EL (cell line): Measurements from ENCODE around the gene CSNK2A2.
A peak's percentile ranks its signal among the peaks of the same experiment; 100 is the strongest.

Experiments
- DNase-seq: peaks from one replicate; pipeline ENCODE4 v3.0.0-alpha.2; 2016

CSNK2A2 gene

DNA sequence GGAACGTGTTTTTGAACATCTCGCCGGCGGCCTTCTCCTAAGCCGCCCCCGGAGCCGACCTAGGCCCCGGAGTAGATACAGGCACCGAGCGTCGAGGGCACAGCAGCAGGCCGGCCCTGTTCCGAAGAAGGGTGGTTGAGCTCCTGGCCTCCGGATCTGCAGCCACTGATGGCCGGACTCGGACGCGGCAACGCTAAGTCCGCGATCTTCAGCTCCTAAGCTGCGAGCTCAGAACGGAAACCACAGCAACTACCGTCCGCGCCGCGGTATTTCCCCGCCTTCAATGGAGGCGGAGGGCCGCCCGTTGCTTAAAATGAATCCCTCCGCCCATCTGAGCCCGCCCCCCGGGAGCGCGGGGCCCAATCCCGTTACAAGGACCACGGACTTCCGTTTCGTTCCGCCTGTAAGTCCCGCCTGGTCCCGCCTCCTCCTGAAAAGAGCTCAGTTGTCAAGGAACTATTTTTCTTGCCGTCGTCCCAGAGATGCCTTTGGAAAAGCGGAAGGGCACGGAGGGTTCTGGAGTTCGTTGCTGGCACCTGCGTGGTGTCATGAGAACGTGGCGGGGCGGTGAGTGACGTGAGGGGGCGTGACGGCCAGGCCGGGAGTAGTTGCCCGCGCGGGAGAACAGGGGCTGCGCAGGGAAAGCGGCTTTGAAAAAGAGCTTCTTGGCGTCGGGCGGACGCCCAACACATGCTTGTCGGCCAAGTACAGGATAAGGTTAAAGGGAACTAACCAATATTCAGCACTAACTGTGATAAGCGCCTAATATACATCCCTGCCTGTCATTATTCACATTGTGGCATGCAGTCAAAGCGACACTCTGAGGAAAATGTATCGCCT lies 68.6 kb downstream of the CSNK2A2 start, which contains the start of gene CFAP20:
Gene CFAP20 (minus strand): TSS at position 285 of the 840 bp plus-strand sequence. CDS start 266 bp downstream, at position 19.
- DNase-seq = peak; percentile 100

DNA sequence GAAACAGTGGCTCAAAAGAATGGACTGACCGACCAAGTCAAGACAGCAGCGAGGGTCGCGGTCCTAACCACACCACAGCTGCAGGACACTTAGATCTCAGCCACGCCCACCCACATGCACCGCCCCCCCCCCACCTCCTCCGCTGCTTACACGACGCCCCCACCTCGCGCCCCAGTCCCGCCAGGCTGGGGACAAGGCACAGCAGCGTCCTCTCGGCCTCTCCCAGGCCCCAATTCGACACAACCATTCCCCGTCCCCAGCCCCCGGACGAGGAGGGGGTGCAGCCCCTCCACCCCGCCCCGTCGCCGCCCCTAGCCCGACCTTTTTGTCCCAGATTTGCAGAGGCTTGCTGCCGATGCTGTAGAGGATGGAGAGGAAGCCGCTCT lies 69.2 kb downstream of the CSNK2A2 start:
- no peak for DNase-seq

DNA sequence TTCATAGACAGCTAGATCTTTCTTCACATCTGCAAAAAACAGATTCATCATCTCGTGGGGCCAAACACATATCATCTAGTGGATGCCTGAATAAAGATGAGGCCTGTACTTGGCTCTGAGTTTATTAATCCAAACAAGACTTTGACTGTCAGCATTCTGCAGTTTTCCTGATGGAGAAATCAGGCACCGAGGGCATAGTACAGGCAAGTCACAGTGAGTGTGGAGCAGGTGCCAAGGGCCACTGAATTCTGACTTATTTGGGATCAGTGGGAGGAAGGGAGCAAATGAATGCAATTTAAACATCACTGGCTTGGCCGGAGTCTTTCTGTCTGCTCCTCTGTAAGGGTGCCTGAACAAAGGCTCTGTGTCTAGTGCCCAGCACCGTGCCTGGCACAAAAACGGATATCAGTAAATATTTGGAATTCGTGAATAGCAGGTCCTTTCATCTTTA lies 69.7 kb downstream of the CSNK2A2 start:
- DNase-seq = no peak

DNA sequence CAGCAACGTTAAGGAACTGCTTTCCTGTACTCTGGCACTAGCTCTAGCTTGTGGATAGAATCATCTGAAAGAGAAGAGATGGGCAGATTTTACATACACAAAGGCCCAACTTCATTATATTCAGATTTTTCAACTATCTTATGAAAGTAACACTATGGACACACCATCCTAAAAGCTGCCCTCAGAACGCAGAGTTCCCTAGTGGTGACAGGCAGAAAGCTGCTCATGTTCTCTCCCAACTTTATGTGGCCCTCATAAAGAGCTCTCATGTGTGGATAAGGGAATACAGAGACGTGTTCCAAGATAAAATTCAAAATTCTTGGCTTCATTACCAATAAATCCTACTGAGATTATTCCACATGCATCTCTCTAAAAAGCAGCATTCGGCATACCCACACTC lies 70.3 kb downstream of the CSNK2A2 start:
- no peak for DNase-seq

DNA sequence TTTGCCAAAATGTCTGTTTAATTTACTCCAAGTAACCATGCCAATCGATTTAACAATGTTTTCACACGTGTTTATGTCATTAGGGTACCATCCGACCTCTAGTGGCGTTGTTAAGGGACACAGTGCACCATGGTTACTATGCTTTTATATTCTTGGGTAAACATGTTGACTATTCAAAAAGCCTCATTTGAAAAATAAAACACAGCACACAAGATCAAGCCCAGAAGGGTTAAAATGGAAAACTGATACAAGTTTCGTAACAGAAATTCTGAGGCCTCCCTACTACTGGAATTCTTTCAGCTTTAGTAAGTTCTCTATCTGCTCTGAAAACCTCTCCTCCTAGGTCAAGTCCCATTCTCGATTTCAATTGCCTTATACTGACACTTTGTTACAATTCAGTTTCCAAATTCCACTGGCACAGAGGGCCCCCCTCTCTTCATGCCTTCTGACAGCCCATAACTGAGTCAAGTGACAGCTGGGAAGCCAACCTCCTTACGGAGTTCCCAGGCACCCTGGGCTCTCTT lies 70.8 kb downstream of the CSNK2A2 start:
- DNase-seq = no peak

DNA sequence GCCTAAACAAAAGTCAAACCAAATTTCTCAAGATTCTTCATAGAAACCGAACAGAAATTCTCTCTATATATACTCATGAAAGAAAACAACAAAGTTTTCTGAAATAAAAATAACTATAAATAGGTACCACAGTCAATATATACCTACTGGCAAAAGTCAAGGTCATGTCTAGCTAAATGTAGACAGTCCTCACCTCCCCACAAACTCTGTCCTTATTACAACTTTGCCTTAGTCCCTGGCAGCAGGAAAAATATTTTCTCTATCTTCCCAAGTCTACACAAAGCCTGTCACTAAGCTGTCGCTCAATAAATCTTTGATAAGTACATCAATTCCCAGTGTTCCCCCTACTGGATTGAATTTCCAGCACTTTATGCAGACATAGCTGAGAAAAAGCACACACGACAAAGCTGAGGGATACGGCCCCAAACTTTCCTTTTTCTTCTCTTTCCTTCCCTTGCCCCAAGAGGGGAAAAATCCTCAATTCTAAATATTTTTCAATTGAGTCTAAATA lies 71.4 kb downstream of the CSNK2A2 start:
- no peak for DNase-seq

DNA sequence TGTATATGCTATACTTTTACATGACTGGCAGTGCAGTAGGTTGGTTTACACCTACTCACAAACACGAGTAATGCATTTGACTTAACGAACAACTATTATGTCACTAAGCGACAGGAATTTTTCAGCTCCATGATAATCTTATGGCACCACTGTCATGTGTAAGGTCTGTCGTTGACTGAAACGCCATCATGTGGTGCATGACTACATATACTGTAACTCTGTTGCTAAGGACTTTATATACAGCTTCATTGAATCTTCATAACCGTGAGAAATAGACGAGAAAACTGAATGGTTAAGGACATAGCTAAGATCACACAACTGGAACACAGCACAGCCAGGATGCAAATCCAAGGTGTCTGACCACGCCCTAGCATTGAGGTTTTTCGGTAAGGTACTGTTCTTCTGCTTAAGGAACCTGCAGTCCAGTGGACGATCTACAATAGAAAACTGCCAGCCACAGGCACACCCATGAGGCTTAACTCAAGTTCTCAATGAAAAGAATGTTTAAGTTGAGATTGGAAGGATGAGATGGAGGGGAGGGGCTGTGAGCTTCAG lies 72.0 kb downstream of the CSNK2A2 start:
- no peak for DNase-seq

DNA sequence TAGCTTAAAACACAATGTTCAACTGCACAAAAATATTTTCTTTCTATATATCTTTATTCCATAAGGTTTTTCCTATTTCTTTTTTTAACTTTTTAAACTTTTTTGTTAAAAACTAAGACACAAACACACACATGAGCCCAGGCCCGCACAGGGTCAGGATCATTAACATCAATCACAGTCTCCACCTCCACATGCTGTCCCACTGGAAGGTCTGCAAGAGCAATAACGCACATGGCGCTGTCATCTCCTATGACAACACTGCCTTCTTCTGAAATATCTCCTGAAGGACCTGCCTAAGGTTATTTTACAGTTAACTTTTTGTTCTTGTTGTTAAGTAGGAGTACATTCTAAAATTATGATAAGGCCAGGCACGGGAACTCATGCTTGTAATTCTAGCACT lies 72.9 kb downstream of the CSNK2A2 start:
- no peak for DNase-seq

DNA sequence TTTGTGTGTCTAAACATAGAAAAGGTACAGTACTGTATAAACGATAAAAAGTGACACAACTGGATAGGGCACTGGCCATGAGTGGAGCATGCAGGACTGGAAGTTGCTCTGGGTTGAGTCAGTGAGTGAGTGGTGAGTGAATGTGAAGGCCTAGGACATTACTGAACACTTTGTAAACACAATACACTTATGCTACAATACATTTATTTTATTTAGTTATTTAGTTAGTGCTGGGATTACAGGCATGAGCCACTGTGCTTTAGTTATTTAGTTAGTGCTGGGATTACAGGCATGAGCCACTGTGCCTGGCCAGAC lies 73.3 kb downstream of the CSNK2A2 start:
- peak; percentile 47 for DNase-seq

DNA sequence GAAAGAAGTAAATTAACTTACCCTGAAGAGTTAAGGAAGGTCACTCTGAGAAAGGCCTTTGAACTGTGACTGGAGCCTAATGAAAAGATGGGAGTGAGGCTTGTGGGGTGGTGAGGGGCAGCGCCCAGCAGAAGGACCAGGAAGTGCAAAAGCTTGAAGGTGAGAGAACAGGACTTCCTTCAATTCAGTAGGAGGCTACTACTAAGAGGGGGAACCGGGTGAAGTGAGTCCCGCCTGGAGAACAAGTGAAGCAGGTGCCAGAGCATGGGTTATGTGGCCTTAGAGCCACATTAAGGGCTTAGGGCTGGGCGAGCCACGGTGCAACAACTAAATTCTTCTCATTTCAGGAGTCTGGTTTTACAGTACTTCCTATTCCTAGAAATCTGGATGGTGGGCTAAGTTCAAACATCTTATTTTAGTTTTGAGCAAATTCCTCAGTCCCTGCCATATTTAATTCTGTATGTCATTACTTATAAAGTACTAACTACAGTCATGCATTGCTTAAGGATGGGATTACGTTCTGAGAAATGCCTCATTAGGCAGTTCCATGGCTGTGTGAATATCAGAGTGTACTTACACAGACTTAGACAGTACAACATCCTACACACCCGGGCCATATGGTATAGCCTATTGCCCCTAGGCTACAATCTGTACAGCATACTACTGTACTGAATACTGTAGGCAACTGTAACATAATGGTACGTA lies 73.9 kb downstream of the CSNK2A2 start:
- no peak for DNase-seq

DNA sequence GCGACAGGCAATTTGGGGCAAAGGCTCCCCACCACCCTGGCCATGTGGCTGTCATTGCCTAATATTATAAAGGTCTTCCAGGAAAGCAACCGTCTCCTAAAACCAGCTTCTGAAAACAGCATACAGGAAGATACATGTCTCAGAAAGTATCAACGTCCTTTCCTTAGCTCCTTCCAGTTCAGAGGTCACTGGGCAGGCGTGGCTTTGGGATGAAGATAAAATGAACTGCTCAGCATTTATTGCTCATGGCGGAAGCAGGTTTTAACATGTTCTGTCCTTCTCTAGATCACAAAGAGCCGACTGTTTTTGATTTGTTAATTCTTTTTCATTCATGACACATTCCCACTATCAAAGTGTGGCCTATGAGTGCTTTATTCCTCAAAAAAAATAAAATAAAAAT lies 76.8 kb downstream of the CSNK2A2 start:
- DNase-seq = no peak

DNA sequence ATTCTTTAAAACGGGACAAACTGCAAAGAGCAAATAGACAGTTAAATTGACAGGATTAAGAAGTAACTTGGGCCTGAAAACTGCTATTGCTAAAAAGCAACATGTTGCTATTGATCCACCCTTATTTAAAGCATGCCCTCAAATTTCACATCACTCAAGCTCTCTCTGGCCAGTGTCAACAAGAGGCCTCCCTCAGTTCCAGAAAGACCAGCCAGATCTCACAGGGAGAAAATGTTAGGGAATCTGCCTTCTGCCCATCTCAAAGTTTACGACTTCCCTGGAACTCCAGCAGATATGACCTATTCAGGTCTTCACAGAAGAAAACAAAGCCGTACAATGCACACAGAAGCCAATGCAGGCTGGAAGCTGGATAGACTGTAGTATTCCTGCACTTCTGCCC lies 77.7 kb downstream of the CSNK2A2 start:
- no peak for DNase-seq

DNA sequence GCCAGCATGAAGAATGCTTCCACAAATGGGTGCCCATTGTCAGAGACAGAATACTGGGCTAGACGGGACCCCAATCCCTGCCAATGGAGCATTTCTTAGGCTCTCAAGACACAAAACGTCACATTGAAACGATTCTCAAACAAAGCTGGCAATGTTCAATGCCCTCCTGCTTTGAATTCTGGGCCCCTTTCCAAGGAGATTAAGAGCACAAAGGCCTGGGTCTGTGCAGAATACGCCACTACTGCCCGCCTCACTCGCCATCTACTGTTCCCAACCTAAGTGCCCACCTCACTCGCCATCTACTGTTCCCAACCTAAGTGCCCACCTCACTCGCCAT lies 78.4 kb downstream of the CSNK2A2 start:
- no peak for DNase-seq

DNA sequence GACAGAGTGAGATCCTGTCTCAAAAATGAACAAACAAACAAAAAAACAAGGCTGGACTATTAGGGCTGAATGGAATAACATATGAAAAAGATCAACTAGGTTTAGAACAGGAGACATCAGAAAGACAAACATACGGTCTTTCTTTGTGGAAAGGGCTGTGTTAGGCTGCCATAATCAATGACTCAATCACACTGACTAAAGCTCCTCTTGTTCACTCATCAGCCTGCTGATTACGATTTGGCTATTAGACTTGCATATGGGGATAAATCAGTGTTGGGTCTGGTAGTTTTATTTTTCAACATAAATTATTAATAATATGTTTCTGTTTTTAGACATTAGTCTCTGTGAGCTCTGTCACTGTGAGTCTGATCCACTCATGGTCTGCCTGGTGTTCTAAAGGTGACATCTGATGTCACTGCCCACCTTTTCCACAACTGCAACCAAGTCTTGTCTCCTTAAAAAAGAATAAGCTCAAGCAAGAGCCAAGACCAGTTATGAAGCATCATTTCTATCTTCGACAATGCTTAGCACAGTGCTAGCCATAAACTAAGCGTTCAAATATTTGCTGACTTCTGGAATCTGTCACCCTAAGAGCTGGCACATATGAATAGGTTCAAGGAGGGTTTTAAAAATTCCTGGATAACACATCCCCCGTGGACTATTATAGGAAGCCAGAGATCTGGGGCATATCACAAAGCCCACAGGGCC lies 79.0 kb downstream of the CSNK2A2 start:
- DNase-seq = no peak

DNA sequence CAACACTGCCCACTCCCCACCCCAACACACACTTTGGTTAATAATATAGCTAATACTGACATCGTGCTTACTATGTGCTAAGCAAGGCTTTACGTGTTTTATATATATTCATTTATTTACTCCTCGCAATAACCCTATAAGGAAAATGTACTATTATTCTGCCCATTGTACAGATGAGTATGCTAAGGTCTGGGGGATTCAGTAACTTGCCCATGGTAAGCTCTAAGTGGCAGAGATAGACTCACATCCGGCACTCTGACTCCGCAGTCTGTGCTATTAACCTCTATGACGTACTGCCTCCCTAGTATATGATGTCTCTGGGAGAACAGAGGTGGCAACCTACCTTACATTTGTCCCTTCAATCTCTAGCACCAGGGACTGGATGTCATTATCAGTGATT lies 81.4 kb downstream of the CSNK2A2 start:
- no peak for DNase-seq

DNA sequence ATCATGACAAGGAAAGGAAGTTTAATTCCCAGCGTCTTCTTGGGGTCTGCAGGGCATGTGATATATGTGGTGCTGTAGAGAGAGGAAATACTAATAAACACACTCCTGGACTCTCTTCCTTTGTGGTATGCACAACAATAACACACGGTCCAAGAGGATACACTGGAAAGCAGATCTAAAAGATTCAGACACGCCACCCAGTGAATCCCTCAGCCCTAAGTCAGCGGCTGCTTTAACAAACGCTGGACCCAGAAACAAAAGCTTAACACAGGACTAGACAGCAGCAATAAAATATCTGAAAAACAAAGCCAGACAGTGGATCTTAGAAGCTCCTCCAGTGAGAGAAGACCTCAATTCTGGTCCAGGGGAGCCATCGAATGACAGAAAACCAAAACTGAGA lies 81.8 kb downstream of the CSNK2A2 start:
- DNase-seq = no peak

DNA sequence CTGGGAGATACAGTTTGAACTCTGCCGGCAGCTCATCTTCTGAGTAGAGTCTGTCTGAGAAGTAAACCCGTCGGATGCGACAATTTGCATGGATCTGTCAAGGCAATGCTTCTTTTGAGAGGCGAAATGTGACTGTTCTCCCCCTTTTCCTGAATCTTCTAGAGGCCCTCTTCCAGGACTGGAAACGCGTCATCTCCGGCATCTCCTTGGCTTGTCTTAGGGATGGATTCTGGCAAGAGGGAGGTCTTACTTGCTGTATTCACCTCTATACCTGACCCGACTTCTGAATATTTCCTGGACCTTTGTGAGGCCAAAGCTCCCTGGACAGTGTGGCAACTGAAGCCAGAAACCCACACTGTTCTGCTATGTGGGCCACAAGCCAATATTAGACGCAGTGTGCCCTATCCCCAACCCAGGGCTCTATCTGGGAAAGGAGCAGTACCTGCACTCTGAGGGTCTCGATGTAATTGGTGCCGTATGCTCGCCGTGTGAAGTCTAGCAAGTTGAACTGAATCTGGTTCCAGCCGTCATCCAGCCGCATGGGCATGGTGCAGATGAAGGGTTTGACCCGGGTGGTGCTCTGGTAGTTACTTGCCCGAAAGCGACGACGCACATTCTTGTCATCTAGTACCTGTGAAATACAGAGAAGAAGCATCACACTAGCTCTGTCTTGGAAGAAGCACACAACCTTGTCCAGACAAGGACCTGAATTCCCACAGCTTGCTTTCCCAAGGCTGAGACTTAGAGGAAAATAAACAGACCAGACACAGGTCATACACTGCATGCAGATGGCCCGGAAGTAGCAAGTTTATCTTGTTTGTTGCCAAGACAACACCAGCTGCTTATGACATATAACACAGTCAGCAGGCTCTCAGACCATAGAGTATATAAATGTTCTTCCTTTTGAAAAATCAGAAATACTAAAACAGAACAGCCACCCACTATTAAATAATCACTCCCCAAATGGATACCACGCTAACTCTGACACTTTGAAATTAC lies 82.8 kb downstream of the CSNK2A2 start:
- no peak for DNase-seq

DNA sequence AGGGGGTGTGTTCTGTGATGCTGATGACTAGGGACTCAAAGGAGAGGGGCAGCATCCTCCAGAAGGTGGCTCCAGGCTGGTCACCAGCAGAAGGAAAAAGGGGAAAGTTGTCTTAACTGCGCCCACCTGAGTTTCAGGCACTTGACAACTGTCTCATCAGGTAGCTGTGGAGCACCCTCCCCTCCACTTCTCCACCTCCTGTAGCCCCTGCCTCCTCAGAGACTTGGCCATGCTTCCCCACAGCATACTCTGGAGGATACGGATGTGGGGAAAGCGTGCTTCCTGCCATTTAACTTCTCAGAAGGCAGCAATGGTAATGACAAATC lies 86.6 kb downstream of the CSNK2A2 start:
- no peak for DNase-seq

DNA sequence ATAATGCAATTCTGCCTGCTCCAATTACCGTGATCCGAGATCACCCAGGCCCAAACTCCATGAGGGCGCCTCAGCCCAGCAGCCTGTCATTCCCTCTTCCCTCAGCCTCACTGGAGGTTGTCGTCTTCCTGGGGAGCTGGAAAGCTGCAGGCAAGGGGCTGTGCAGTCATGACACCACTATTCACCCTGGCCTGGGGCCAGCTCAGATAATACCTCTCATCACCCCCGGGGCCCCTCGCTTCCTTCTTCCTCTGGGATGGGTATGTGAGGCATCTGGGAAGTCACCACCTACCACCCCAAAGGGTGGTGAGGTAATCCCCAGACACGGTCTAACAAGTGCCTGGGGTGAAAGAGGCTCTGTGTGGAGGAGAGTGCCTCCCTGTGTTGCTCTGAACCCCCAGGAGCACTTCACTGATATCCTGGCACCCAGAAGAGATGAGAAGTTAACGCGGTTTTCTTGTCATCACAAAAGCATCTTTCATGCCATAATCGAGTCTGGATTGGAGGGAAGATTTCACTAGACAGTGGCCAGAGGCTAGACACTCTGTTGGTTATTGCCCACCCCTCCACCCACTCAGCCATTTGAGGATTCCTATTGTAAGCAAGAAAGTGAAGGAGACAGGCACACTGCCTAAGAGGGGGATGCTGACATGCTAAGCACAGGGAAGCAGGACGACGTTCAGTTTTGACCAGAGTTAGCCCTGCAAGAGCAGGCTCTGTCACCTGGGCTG lies 87.2 kb downstream of the CSNK2A2 start:
- DNase-seq = peak; percentile 99

DNA sequence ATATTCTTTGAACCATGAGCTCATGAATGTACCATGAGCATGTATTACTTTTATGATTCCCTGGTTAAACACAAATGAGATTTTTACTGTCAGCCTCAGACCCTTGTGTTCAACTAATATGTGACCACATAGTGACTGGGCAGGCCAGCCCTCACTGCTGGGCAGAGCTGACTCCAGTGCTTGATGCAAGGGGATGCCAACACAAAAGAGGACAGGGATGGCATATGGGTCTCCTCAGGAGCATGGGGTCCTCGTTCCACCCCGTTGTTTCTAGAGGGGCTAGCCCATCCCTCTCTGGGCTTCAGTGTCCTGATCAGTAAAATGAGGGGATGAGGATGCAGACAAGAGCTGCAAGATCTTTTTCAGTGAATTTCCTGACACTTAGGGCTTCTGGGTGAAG lies 88.0 kb downstream of the CSNK2A2 start:
- no peak for DNase-seq

DNA sequence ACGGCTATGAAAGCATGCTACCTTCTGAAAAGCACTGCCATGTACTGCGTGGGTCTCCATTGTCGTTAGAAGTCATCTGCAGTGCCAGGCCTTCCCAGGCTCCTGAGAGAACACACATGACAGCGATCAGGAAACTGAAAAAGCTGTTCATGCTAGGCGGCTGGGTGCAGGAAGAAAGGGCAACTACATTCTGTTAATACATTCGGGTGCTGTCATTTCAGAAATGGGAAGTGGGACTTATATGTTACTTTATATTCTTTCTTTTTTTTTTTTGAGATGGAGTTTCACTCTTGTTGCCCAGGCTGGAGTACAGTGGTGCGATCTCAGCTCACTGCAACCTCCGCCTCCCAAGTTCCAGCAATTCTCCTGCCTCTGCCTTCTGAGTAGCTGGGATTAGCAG lies 88.6 kb downstream of the CSNK2A2 start:
- no peak for DNase-seq
